GM12864 (cell line): Measurements from ENCODE around the gene RDH16.
"Not testable (repeated sequence)": the region's sequence is repeated elsewhere in the genome, so short reads cannot be mapped to it uniquely, and the experiment has no call there.

Experiments
- DNase-seq: peaks from one replicate; pipeline ENCODE4 v3.0.0-alpha.2; 2011; ENCODE audit warnings: low read depth
- H3K4me3 ChIP-seq: 2 replicates; pipeline ENCODE4 v1.5.1; 2011; ENCODE audit warnings: mild to moderate bottlenecking, low read depth, low read length, control low read depth
- CTCF ChIP-seq: IDR thresholded peaks from 2 replicates; pipeline ENCODE4 v1.5.1; 2011; ENCODE audit warnings: low read depth, mild to moderate bottlenecking, moderate library complexity, low read length, control low read depth, inconsistent platforms; ENCODE audit errors: missing control alignments

RDH16 gene

GRCh38 chr12:56914256-56914655 lies 43.2 kb downstream of the RDH16 start:
- no peak for DNase-seq
- TF ChIP-seq CTCF: no peak
- no peak overlapping the region for H3K4me3 ChIP-seq

GRCh38 chr12:56909403-56909802 lies 48.0 kb downstream of the RDH16 start:
- not testable (repeated sequence) for DNase-seq, H3K4me3 ChIP-seq

GRCh38 chr12:56908136-56908535 lies 49.3 kb downstream of the RDH16 start:
- H3K4me3 ChIP-seq: no peak overlapping the region
- no peak for DNase-seq
- TF ChIP-seq CTCF: no peak

- H3K4me3 ChIP-seq: no peak overlapping the region
- TF ChIP-seq CTCF: no peak
Observed at GRCh38 chr12:56905852-56906251, 51.6 kb downstream of the RDH16 start.

GRCh38 chr12:56903374-56903773 lies 54.0 kb downstream of the RDH16 start:
- no peak for TF ChIP-seq CTCF
- no peak overlapping the region for H3K4me3 ChIP-seq
- DNase-seq: no peak

More at GRCh38 chr12:56905852-56906251, 51.6 kb downstream of the RDH16 start:
- DNase-seq: no peak
